ENCODE measurements around the gene TMEM220. TPM values are rescaled to one million over a fixed set of nuclear protein-coding genes. Genes with fewer than 3 reads are reported as not detected.

TMEM220 gene
- total and polyA plus RNA-seq, 2 of the 4 experiments (the other 2 are of a cell fraction) = 1.1 to 1.9 TPM

GRCh38 chr17:10735251-10735650 lies 5.4 kb upstream of the TMEM220 start:
- no peaks in the 10 kb centered on the region for H3K79me1 ChIP-seq (ENCODE audit: low read depth in 1 of 2, low read length in 2 of 2)
- ChIA-PET CTCF (interaction anchor here (2.6 kb wide), 1 partner anchor 109 kb away, joined by 16 read pairs; no protein-coding TSS in a partner anchor), POLR2A (ENCODE audit: unreplicated experiment) (no interaction called here)
- dilution Hi-C loops (cut with HindIII; ENCODE audit: low sequenced_read_pairs, unreplicated experiment) = no loop called here
- intact Hi-C loops (cut with micrococcal nuclease) = no loop called here
- H2AK5ac ChIP-seq (ENCODE audit: low read depth, low read length) = no peak overlapping the region
- H3K4me1 ChIP-seq (ENCODE audit: control insufficient read depth, insufficient read depth, low read length) = no peaks in the 10 kb centered on the region; the same call in 1 of the 2 replicates
- H2AK9ac ChIP-seq (replicated peaks; ENCODE audit: low read depth, low read length, poor library complexity) = no peak overlapping the region
- H4K20me1 ChIP-seq (ENCODE audit: insufficient read depth, low read length) = no peaks in the 10 kb centered on the region
- H3K23ac ChIP-seq (ENCODE audit: low read depth, low read length) = no peak overlapping the region
- H2BK15ac ChIP-seq (ENCODE audit: low read depth, low read length) = no peak overlapping the region
- DNase-seq = no peak
- no peaks in the 10 kb centered on the region for H3K9me3 ChIP-seq (ENCODE audit: control insufficient read depth, insufficient read depth, low read length)
- no peak overlapping the region for H3K18ac ChIP-seq (ENCODE audit: low read depth, low read length)
- ATAC-seq (ENCODE audit: low read depth) = no peak
- no peak overlapping the region for H3K9ac ChIP-seq (ENCODE audit: low read depth, low read length)
- no TSS peak for BruUV-seq (replicated peaks)
- no peak overlapping the region for H3K4ac ChIP-seq (ENCODE audit: low read depth, low read length)
- H4K5ac ChIP-seq (ENCODE audit: low read depth, low read length) = no peak overlapping the region
- WGBS, 2 experiments (ENCODE audit: extremely low coverage in 2 of 2, insufficient read length in 1 of 2) = 86% methylated on average over 1 of the region's 2 CpGs; no CpG with 5 or more reads in 1 of the 2 experiments
- no peak overlapping the region for H3K4me3 ChIP-seq (ENCODE audit: insufficient read depth, low read depth, low read length)
- no peak overlapping the region for H3K14ac ChIP-seq (replicated peaks; ENCODE audit: low read depth, low read length)
- no peak overlapping the region for H4K91ac ChIP-seq (ENCODE audit: insufficient read depth, low read depth, low read length)
- H3K27me3 ChIP-seq (ENCODE audit: control insufficient read depth, insufficient read depth, low read length) = peaks cover 7% of the 10 kb centered on the region
- H2AFZ ChIP-seq (replicated peaks; ENCODE audit: low read length, poor library complexity) = no peak overlapping the region
- no peak overlapping the region for H2BK5ac ChIP-seq (ENCODE audit: low read depth, low read length, poor library complexity, severe bottlenecking)
- no peaks in the 10 kb centered on the region for H3K36me3 ChIP-seq (ENCODE audit: control insufficient read depth, insufficient read depth, low read length)
- no peak overlapping the region for H3K56ac ChIP-seq (ENCODE audit: extremely low read depth, insufficient read depth, low read length)
- no peaks in the 10 kb centered on the region for H3K9me1 ChIP-seq (ENCODE audit: insufficient read depth, low read length)
- in situ Hi-C loops (cut with MboI; ENCODE audit: low sequenced_read_pairs) = loop anchor here (5.0 to 10.0 kb wide), 3 partner anchors 90 to 1260 kb away; partner anchors contain the start of gene ZNF18
- TF ChIP-seq CTCF (conservative IDR thresholded peaks at IDR 0.05; ENCODE audit: low read depth, low read length) (no peak), MAFK (IDR thresholded peaks at IDR 0.05; ENCODE audit: low read depth, low read length) (no peak), RFX5 (IDR thresholded peaks at IDR 0.05; ENCODE audit: low read depth, low read length) (no peak), BHLHE40 (IDR thresholded peaks at IDR 0.05; ENCODE audit: low read depth, low read length) (no peak), FOS (IDR thresholded peaks at IDR 0.05; ENCODE audit: low read depth, low read length) (no peak), USF2 (IDR thresholded peaks at IDR 0.05; ENCODE audit: low read depth, low read length) (no peak), POLR2A (IDR thresholded peaks at IDR 0.05; ENCODE audit: low read depth, low read length) (no peak), MAZ (IDR thresholded peaks at IDR 0.05; ENCODE audit: borderline replicate concordance, low read depth, low read length) (no peak), CEBPB (IDR thresholded peaks at IDR 0.05; ENCODE audit: low read depth, low read length) (no peak), MXI1 (IDR thresholded peaks at IDR 0.05; ENCODE audit: borderline replicate concordance, low read depth, low read length) (no peak), SMC3 (IDR thresholded peaks at IDR 0.05; ENCODE audit: low read depth, low read length) (no peak), ELK1 (IDR thresholded peaks at IDR 0.05; ENCODE audit: borderline replicate concordance, low read depth, low read length) (no peak), NFE2L2 (IDR thresholded peaks at IDR 0.05; ENCODE audit: low read depth, low read length) (no peak), RCOR1 (IDR thresholded peaks at IDR 0.05; ENCODE audit: insufficient replicate concordance, low read length) (no peak)
- H3K4me2 ChIP-seq (ENCODE audit: low read depth, low read length) = no peak overlapping the region
- no peak overlapping the region for H2BK120ac ChIP-seq (ENCODE audit: low read depth, low read length)
- H3K27ac ChIP-seq (ENCODE audit: insufficient read depth, low read length) = no peak overlapping the region
- H2BK20ac ChIP-seq (ENCODE audit: low read depth, low read length) = no peak overlapping the region
- no peak overlapping the region for H4K8ac ChIP-seq (ENCODE audit: low read depth in 2 of 2, low read length in 2 of 2)

All from IMR-90 (cell line).